NCI-H69 (cell line): Measurements from ENCODE around the gene LTA4H.
"Not testable (repeated sequence)": the region's sequence is repeated elsewhere in the genome, so short reads cannot be mapped to it uniquely, and the experiment has no call there.

Source experiments
- DNase-seq: peaks from one replicate; lab custom pipeline; 2025; lab: John Stamatoyannopoulos, UW

The LTA4H gene

GRCh38 chr12:96035283-96036236 is at the start of gene LTA4H:
Gene LTA4H, minus strand, starts transcription at chr12:96035587. Its CDS starts 68 bp downstream, at chr12:96035519.
- peak; percentile 100 for DNase-seq

DNA sequence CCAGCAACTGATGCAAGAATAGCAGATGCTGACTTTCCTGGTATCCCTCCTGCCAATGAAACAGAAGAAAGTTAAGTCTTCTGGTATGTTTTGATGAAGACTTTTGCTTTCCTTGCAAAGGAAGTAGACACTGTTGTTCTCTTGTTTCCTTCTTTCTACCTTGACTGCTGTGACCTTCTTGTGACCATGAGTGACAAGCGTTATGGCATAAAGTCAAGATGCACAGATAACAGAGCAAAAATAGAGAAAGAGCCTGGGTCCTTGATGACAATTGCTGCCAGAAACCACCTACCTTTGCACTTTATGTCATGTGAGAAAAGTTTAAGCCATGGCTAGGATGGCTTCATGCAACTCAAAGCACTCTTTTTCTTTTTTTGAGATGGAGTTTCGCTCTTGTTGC is 49.2 kb upstream of the LTA4H start:
- no peak for DNase-seq

- no peak for DNase-seq
Measured at GRCh38 chr12:96083020-96083719, 47.8 kb upstream of the LTA4H start.

DNA sequence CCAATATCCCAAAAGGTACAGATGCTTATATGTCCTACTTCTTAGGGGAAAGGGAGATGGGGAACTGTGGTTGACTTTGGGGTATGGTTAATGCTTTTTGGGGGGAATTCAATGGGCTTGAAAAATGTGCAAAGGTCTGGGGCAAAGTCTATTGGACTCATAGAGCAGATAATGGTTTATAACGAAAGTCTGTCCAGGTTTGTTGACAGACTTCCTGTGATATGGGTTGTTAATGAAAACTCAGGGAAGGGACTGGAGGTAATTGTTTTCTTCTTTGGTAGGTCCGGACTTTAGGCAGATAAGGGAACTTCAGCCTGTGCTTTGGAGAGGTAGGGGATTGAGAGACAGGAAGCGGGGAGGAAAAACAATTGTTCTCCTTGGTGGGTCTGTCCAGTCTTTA is 46.2 kb upstream of the LTA4H start:
- no peak for DNase-seq

GRCh38 chr12:96078231-96079135 is 43.1 kb upstream of the LTA4H start:
- no peak for DNase-seq

DNA sequence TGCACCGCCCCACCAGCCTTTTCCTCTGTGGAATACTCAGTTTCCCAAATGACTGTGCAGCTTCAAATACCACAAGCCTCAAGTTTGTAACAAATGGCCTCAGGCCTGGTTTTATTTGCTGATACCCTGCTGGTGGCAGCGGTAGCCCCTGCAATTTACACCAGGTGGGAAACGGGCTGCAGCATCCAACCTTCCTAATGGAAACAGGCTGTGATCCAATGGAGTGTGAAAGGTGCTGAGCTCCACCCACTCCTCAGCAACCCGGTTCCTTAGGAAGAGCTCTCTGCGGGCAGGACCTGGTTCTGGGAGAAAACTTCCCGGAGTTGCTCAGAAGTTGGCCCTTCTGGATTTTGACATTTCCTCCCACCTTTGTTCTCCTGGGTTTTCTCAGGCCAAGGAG is 41.7 kb upstream of the LTA4H start:
- DNase-seq = peak; percentile 89

- no peak for DNase-seq
Measured at GRCh38 chr12:96075560-96075959, 40.2 kb upstream of the LTA4H start.

GRCh38 chr12:96073346-96074330 is 38.3 kb upstream of the LTA4H start:
- peak; percentile 77 for DNase-seq

DNA sequence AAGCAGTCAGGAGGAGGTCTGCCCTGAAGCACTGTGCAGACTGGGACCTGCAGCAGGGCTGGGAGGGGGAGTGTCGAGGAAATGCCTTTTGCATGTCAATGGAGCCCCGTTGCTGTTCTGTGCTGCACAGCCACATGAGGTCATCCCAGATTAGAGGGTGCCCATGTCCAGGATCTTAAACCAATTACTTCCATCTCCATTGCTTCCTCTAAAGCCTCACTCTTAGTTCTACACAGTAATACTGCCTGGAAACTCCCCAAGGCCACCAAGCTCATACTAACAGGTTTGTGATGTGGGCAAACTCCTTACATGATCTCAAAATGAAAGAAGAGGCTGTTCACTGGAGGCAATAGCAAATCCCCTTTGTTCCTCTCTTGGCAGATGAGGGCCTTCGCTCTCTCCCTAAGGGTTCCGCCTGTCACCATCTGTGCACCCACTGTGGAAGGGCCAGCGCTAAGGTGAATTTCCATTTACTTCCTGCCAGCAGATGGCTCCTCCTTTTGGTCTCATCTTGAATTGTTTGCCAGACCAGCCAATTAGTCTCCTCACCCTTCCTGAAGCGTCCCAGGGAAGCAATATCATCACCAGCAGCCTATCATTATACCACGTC is 35.4 kb upstream of the LTA4H start:
- peak; percentile 99 for DNase-seq

DNA sequence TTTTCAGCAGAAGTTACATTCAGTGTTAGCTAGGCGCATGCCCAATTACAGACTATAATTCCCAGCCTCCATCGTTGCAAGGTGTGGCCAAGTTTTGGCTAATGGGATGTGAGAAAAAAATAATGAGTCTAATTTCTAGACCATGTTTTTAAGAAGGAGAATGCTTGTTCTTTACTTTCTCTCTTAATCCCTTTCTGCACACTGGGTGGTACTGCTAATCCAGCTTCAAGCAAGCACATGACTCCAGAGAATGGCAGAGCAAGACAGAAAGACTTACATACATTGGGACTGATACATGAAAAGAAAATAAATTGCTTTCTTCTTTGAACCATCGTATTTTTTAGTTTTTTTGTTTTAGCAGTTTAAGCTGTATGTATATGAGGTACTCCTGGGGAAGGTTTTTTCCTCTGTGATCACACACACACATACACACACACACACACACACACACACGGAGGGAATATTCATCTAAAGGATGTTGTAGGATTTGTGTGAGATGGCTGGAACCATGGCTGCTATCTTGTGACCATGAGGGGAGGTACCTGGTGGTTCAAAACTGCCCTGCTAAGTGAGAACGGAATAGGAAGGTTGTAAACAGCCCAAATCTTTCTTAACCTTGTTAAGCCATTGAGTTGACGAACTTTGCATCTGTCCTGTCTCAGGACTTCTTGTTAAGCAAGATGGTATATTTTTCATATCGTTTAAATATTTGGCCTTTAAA is 34.3 kb upstream of the LTA4H start:
- DNase-seq = no peak

DNA sequence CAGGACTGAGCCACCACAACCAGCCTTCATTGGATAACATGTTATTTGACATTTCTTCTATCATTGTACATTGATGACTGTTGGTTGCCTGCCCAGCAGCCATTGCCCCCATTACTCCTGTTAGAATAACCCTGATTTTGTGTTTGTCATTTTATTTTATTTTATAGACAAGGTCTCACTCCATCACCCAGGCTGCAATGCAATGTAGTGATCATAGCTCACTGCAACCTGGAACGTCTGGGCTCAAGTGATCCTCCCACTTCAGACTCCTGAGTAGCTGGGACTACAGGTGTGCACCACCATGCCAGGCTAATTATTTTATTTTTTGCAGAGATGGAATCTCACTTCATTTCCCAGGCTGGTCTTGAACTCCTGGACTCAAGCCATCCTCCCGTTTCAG is 33.2 kb upstream of the LTA4H start:
- DNase-seq = no peak

GRCh38 chr12:96068111-96068510 is 32.7 kb upstream of the LTA4H start:
- no peak for DNase-seq

- DNase-seq = not testable (repeated sequence)
Measured at GRCh38 chr12:96065776-96066175, 30.4 kb upstream of the LTA4H start.

GRCh38 chr12:96064966-96065365 is 29.6 kb upstream of the LTA4H start:
- no peak for DNase-seq

- DNase-seq = no peak
Measured at GRCh38 chr12:96064271-96064670, 28.9 kb upstream of the LTA4H start.

GRCh38 chr12:96063046-96063445 is 27.7 kb upstream of the LTA4H start:
- peak; percentile 72 for DNase-seq

DNA sequence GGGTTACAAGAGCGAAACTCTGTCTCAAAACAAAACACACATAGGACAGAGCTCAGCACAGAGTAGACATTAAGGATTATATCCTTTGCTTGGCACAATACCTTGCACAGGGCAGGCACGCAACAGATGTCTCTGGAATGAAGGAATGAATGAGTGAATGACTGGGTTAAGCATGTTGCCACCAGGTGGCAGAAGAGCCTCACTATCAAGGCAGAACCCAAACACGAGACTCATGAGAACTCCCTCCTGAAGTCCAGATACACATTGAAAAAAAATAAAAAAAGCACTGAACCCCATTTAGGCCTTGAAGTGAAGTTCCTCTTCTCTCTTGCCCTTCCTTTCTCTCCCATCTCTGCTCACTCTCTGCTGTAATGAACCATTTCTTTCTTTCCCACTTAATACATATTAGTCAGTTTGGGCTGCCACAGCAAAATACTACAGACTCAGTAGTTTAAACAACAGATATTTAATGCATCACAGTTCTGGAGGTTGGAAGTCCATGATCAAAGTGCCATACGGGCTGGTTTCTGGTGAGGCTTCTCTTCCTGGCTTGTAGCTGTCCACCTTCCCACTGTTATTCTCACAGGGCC is 26.6 kb upstream of the LTA4H start:
- peak; percentile 89 for DNase-seq

- DNase-seq = no peak
Measured at GRCh38 chr12:96061323-96061722, 25.9 kb upstream of the LTA4H start.

DNA sequence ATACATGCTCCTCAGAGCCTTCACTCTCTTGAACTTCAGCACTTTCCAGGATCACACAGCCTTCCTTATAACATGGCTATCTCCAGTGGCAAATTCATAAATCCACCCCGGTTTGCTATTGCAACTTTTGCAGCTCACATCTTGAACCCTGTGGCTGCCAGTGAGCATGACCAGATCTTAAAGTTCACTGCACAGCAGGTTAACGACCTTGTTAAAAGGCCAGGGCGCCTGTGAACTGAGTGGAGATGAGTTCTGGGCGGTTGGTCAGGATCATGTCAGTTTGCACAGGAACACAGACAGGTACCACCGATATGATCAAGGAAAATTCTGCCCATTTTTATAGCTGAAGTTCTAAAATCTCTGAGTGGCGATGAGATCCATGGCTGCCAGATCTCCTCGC is 24.7 kb upstream of the LTA4H start:
- no peak for DNase-seq
